A673 (cell line): ENCODE data around the gene COG7.

Source experiments
- CTCF ChIP-seq: fragments of 300-800, 200-600 bp; sonication (generic); conservative IDR thresholded peaks from 2 replicates; pipeline ENCODE4 v1.5.1; 2017; ENCODE audit warnings: low read depth, mild to moderate bottlenecking, antibody characterized with exemption, low read length, moderate library complexity, mixed read lengths
- EZH2 ChIP-seq: fragments of 200-600 bp; sonication (generic); IDR thresholded peaks from 2 replicates; pipeline ENCODE4 v1.6.1; 2017; ENCODE audit warnings: borderline replicate concordance, low read depth, mild to moderate bottlenecking, mixed read lengths, antibody characterized with exemption, low read length; ENCODE audit not compliant: poor library complexity, severe bottlenecking

DNA sequence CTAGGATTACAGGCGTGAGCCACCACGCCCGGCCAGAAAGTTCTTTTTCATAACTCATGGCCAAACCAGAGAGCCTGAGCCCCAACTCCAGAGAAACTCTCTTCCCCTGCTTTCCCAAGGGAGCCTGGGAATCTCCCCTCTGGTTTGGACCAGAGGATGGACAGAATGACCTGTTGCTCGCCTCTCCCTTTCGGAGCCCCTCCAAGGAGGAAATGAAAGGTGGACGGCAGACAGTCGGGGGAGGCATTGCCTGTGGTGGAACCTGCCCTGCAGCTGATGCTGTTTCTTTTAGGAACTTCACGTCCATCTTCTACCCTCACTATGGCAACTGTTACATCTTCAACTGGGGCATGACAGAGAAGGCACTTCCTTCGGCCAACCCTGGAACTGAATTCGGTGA is 85.4 kb downstream of the COG7 start:
- TF ChIP-seq CTCF: no peak
- TF ChIP-seq EZH2: no peak
